H1 (cell line): ENCODE measurements around the gene PDHX. TPM values are rescaled to one million over a fixed set of nuclear protein-coding genes. Genes with fewer than 3 reads are reported as not detected.

Experiments
- CTCF ChIA-PET: fragments of 300-600 bp; sonication (Branson Sonifier 250); formaldehyde crosslinking; loops from one replicate; lab custom pipeline; 2021; ENCODE audit not compliant: partially characterized antibody; lab: Charles Lee
- POLR2A ChIA-PET: fragments of 300-600 bp; sonication (Branson Sonifier 250); formaldehyde crosslinking; loops from one replicate; lab custom pipeline; 2021; ENCODE audit warnings: inconsistent platforms; ENCODE audit not compliant: partially characterized antibody; lab: Charles Lee
- DNase-seq, 2 experiments: peaks; one replicate each; pipeline versions ENCODE4 v3.0.0 to v3.0.0-alpha.2; 2010 to 2022; ENCODE audit warnings: low spot score in 2 of 2, low read depth in 1 of 2, mixed read lengths in 1 of 2
- FAIRE-seq: peaks from 2 replicates; lab custom pipeline; 2011; peaks lifted over from hg19 to GRCh38; lab: Jason Lieb, UNC
- H2AFZ ChIP-seq: 2 replicates; pipeline ENCODE4 v1.8.1; 2012; ENCODE audit warnings: low read length, inconsistent platforms
- H2AK5ac ChIP-seq: 2 replicates; pipeline ENCODE4 v1.6.1; 2013; ENCODE audit warnings: low read depth, low read length
- H2BK120ac ChIP-seq: replicated peaks from 2 replicates; pipeline ENCODE3; 2013; ENCODE audit warnings: low read depth, low read length, inconsistent platforms
- H2BK12ac ChIP-seq: 2 replicates; pipeline ENCODE4 v1.6.1; 2013; ENCODE audit warnings: low read depth, low read length
- H2BK15ac ChIP-seq: 2 replicates; pipeline ENCODE4 v1.6.1; 2013; ENCODE audit warnings: low read length
- H2BK20ac ChIP-seq: 2 replicates; pipeline ENCODE4 v1.6.1; 2013; ENCODE audit warnings: low read length
- H2BK5ac ChIP-seq: 2 replicates; pipeline ENCODE4 v1.6.1; 2013; ENCODE audit warnings: low read depth, low read length
- H3K14ac ChIP-seq: 2 replicates; pipeline ENCODE4 v1.6.1; 2013; ENCODE audit warnings: inconsistent platforms; ENCODE audit not compliant: insufficient read length
- H3K18ac ChIP-seq: 2 replicates; pipeline ENCODE4 v1.6.1; 2013; ENCODE audit warnings: low read length; ENCODE audit errors: extremely low read depth
- H3K23ac ChIP-seq: 2 replicates; pipeline ENCODE4 v1.6.1; 2013; ENCODE audit warnings: inconsistent platforms; ENCODE audit not compliant: insufficient read length
- H3K23me2 ChIP-seq: 2 replicates; pipeline ENCODE4 v1.6.1; 2013; ENCODE audit warnings: low read depth, low read length
- H3K27ac ChIP-seq: 2 replicates; pipeline ENCODE4 v1.6.1; 2011; ENCODE audit warnings: low read depth, low read length, inconsistent platforms
- H3K27me3 ChIP-seq, 4 experiments: replicated peaks in 1 of 4; 1 replicate in 1 of 4; 2 replicates in 3 of 4; pipeline versions ENCODE4 v1.6.1 to v1.8.1; 2011 to 2013; ENCODE audit warnings: low read length in 3 of 4, mild to moderate bottlenecking in 3 of 4, inconsistent platforms in 2 of 4, mixed read lengths in 2 of 4, moderate library complexity in 1 of 4; ENCODE audit not compliant: control insufficient read depth in 3 of 4, insufficient read depth in 3 of 4; ENCODE audit errors: extremely low read depth in 1 of 4
- H3K36me3 ChIP-seq, 4 experiments: 2 replicates each; pipeline versions ENCODE4 v1.6.1 to v1.8.1; 2011 to 2013; ENCODE audit warnings: mild to moderate bottlenecking in 4 of 4, low read length in 3 of 4, moderate library complexity in 2 of 4, control low read depth in 1 of 4, inconsistent platforms in 1 of 4; ENCODE audit not compliant: insufficient read depth in 4 of 4, control insufficient read depth in 2 of 4
- H3K4ac ChIP-seq: replicated peaks from 2 replicates; pipeline ENCODE3; 2013; ENCODE audit warnings: low read length, low read depth, mixed read lengths, inconsistent platforms; ENCODE audit not compliant: insufficient read length
- H3K4me1 ChIP-seq, 4 experiments: replicated peaks in 1 of 4; 1 replicate in 1 of 4; 2 replicates in 3 of 4; pipeline versions ENCODE4 v1.6.1 to v1.8.1; 2011 to 2013; ENCODE audit warnings: low read length in 3 of 4, inconsistent platforms in 2 of 4, mixed read lengths in 1 of 4; ENCODE audit not compliant: insufficient read depth in 4 of 4, control insufficient read depth in 3 of 4
- H3K4me2 ChIP-seq, 2 experiments: 2 replicates each; pipeline versions ENCODE4 v1.6.1 to v1.8.1; 2011 to 2013; ENCODE audit warnings: low read depth in 2 of 2, low read length in 2 of 2, control low read depth in 1 of 2, inconsistent platforms in 1 of 2, mild to moderate bottlenecking in 1 of 2; ENCODE audit not compliant: insufficient read depth in 1 of 2
- H3K4me3 ChIP-seq, 4 experiments: fragments of 200-600, 300-600 bp in 1 of 4; sonication (generic), shearing (Covaris generic), sonication (Bioruptor Twin) in 1 of 4; 2 replicates each; pipeline versions ENCODE4 v1.5.1 to v1.8.1; 2011 to 2016; ENCODE audit warnings: low read length in 4 of 4, low read depth in 3 of 4, control low read depth in 2 of 4, inconsistent platforms in 2 of 4, mild to moderate bottlenecking in 2 of 4, mixed read lengths in 1 of 4, moderate library complexity in 1 of 4; ENCODE audit not compliant: insufficient read depth in 2 of 4; ENCODE audit errors: extremely low read depth in 1 of 4
- H3K56ac ChIP-seq: replicated peaks from 2 replicates; pipeline ENCODE3; 2013; ENCODE audit warnings: low read depth, mild to moderate bottlenecking, mixed read lengths, low read length, inconsistent platforms; ENCODE audit not compliant: insufficient read length
- H3K79me1 ChIP-seq: 2 replicates; pipeline ENCODE4 v1.6.1; 2013; ENCODE audit warnings: low read depth, low read length, control low read depth
- H3K79me2 ChIP-seq, 2 experiments: 2 replicates each; pipeline versions ENCODE4 v1.6.1 to v1.8.1; 2012 to 2013; ENCODE audit warnings: low read length in 2 of 2, mild to moderate bottlenecking in 2 of 2, inconsistent platforms in 1 of 2; ENCODE audit not compliant: insufficient read depth in 2 of 2, control insufficient read depth in 1 of 2
- H3K9ac ChIP-seq, 4 experiments: replicated peaks in 1 of 4; 1 replicate in 1 of 4; 2 replicates in 3 of 4; pipeline versions ENCODE4 v1.6.1 to v1.8.1; 2011 to 2013; ENCODE audit warnings: low read depth in 3 of 4, low read length in 3 of 4, control low read depth in 2 of 4, mild to moderate bottlenecking in 2 of 4, moderate library complexity in 2 of 4, inconsistent platforms in 1 of 4; ENCODE audit errors: extremely low read depth in 1 of 4
- H3K9me3 ChIP-seq, 2 experiments: 2 replicates each; pipeline versions ENCODE4 v1.6.1 to v1.8.1; 2012 to 2013; ENCODE audit warnings: mild to moderate bottlenecking in 2 of 2, moderate library complexity in 2 of 2, control low read depth in 1 of 2, inconsistent platforms in 1 of 2, low read depth in 1 of 2, low read length in 1 of 2, mixed read lengths in 1 of 2; ENCODE audit not compliant: insufficient read depth in 2 of 2
- H4K20me1 ChIP-seq, 2 experiments: replicated peaks in 1 of 2; 2 replicates each; pipeline versions ENCODE3 to v1.8.1; 2011 to 2013; ENCODE audit warnings: inconsistent platforms in 2 of 2, low read length in 2 of 2, mild to moderate bottlenecking in 1 of 2; ENCODE audit not compliant: insufficient read depth in 2 of 2, control insufficient read depth in 1 of 2
- H4K5ac ChIP-seq: 2 replicates; pipeline ENCODE4 v1.6.1; 2013; ENCODE audit warnings: low read length, low read depth, mixed read lengths, inconsistent platforms; ENCODE audit not compliant: insufficient read length
- H4K8ac ChIP-seq: 2 replicates; pipeline ENCODE4 v1.8.0; 2013; ENCODE audit warnings: mild to moderate bottlenecking, moderate library complexity, low read length, inconsistent platforms; ENCODE audit not compliant: insufficient read depth; ENCODE audit errors: extremely low read depth
- H4K91ac ChIP-seq: replicated peaks from 2 replicates; pipeline ENCODE3; 2013; ENCODE audit warnings: low read length, mixed read lengths, inconsistent platforms; ENCODE audit not compliant: insufficient read length
- HDAC2 ChIP-seq, 2 experiments: fragments of 300-600 bp in 1 of 2; sonication (generic) in 1 of 2; IDR thresholded peaks; 2 replicates each; pipeline ENCODE4 v1.6.1; 2011 to 2012; ENCODE audit warnings: low read depth in 2 of 2, low read length in 2 of 2, mild to moderate bottlenecking in 2 of 2, moderate library complexity in 2 of 2, borderline replicate concordance in 1 of 2, inconsistent platforms in 1 of 2
- TEAD4 ChIP-seq: IDR thresholded peaks from 2 replicates; pipeline ENCODE4 v1.6.1; 2012; ENCODE audit warnings: low read depth, low read length, inconsistent platforms, mixed read lengths
- WGBS, 2 experiments: shearing (Covaris generic) in 1 of 2; methylation state at CpG; one replicate each; pipeline versions ENCODE4 v1.1.6 to v1.1.7; 2013 to 2015; ENCODE audit warnings: low lambda C conversion rate in 2 of 2, mixed read lengths in 2 of 2, inconsistent platforms in 1 of 2, low coverage in 1 of 2, missing lambda C conversion rate in 1 of 2; ENCODE audit not compliant: insufficient replicate concordance in 2 of 2, insufficient coverage in 1 of 2, insufficient read length in 1 of 2; ENCODE audit errors: extremely low coverage in 1 of 2, missing lambda C conversion rate in 1 of 2; 5-methylcytosine and 5-hydroxymethylcytosine counted together
- polyA plus RNA-seq, 7 experiments: library from polyadenylated mRNA; depleted of rRNA in 3 of 7; stranded (reverse) in 5 of 7; unstranded in 2 of 7; fragments of >200 nt in 5 of 7; fragments of 200-250 nt in 2 of 7; gene quantifications; 1 replicate in 5 of 7; 2 replicates in 1 of 7; 4 replicates in 1 of 7; pipeline versions ENCODE4 v1.2.1 to v1.2.3, GENCODE V29; 2011 to 2013; ENCODE audit warnings: missing spikeins in 2 of 7, mixed read lengths in 2 of 7
- total RNA-seq: library from RNA; stranded (reverse); fragmentation: NEBNext Ultra II Directional; extraction: Animal tissue kit (Norgen Biotek cat#: 25700); gene quantifications from 2 replicates; pipeline ENCODE4 v1.2.1, GENCODE V29; 2021

PDHX gene
- total and polyA plus RNA-seq, 2 of the 8 experiments (the other 6 are each of a cell fraction or from before 2014, with no cell fraction given) = 12.4 to 51.9 TPM

DNA sequence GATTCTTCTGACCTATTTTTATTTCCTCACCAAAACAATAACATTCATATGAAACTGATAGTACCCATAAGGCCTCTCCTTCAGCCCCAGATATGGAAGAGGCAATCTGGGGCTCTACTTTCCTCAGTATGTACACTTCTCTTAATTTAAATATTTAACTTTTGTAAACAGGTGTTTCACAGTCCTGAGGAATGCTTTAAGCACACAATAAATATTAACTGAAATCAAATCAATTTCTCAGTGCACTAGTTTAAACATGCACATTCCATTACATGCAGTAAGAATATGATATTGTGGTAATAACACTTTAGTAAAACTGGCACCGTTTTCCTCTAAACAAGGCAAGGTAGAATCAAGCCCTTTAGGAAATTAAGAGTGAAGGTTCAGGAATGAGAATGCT, 29.2 kb upstream of the PDHX start:
- H3K18ac ChIP-seq = no peak overlapping the region
- H2BK20ac ChIP-seq = no peak overlapping the region
- peaks cover 0 to 3% (median 0%) of the 10 kb centered on the region in 4 experiments; a peak in 2 of 8 replicates for H3K36me3 ChIP-seq
- TF ChIP-seq TEAD4 (no peak), HDAC2 (IDR thresholded peaks at IDR 0.05; ENCODE audit: borderline replicate concordance in 1 of 2, low read depth in 2 of 2, low read length in 2 of 2) (no peak)

More for the DNA sequence above, 29.2 kb upstream of the PDHX start:
- Histone ChIP-seq H2BK15ac (no peak overlapping the region), H3K56ac (no peak overlapping the region), H3K79me1 (no peaks in the 10 kb centered on the region), H3K27ac (no peak overlapping the region), H3K9me3 (no peaks in the 10 kb centered on the region), H2BK120ac (no peak overlapping the region), H3K23me2 (no peaks in the 10 kb centered on the region), H4K20me1 (peaks cover 0 to 3% of the 10 kb centered on the region in 2 experiments), H3K4me3 (no peak overlapping the region), H4K91ac (no peak overlapping the region), H2AK5ac (no peak overlapping the region), H3K14ac (no peak overlapping the region), H3K79me2 (no peaks in the 10 kb centered on the region), H3K9ac (no peak overlapping the region), H2BK12ac (no peak overlapping the region), H3K4me2 (no peak overlapping the region), H2BK5ac (no peak overlapping the region), H2AFZ (no peak overlapping the region), H3K4me1 (no peaks in the 10 kb centered on the region), H4K8ac (no peak overlapping the region), H4K5ac (no peak overlapping the region), H3K27me3 (no peaks in the 10 kb centered on the region), H3K4ac (no peak overlapping the region), H3K23ac (no peak overlapping the region)
- 95% methylated on average over 1 of the region's 1 CpG; no CpG with 5 or more reads in 1 of the 2 experiments for WGBS, 2 experiments
- CTCF ChIA-PET = interaction anchor here (0.9 to 5.0 kb wide), 5 partner anchors 13 to 374 kb away, joined by 3 to 32 read pairs (median 10); partner anchors contain the start of gene ELF5
- FAIRE-seq = no peak
- POLR2A ChIA-PET = no interaction called here
- no peak for DNase-seq
